HL-60 (cell line): Measurements from ENCODE around the gene BIN2.

Experiments
- GABPA ChIP-seq: IDR thresholded peaks from 2 replicates; pipeline ENCODE4 v1.6.1; 2012; ENCODE audit warnings: low read depth
- POLR2AphosphoS5 ChIP-seq: IDR thresholded peaks from 2 replicates; pipeline ENCODE4 v1.6.1; 2012; ENCODE audit warnings: low read depth
- TF ChIP-seq, protein P1 (sequence below): IDR thresholded peaks from 2 replicates; pipeline ENCODE4 v1.6.1; 2012; ENCODE audit warnings: low read depth; ENCODE audit not compliant: insufficient replicate concordance
- TF ChIP-seq, protein P2 (sequence below): IDR thresholded peaks from one replicate; pipeline ENCODE4 v1.5.1; 2011; ENCODE audit warnings: low read length, control low read depth, inconsistent platforms; ENCODE audit not compliant: insufficient read depth

DNA sequence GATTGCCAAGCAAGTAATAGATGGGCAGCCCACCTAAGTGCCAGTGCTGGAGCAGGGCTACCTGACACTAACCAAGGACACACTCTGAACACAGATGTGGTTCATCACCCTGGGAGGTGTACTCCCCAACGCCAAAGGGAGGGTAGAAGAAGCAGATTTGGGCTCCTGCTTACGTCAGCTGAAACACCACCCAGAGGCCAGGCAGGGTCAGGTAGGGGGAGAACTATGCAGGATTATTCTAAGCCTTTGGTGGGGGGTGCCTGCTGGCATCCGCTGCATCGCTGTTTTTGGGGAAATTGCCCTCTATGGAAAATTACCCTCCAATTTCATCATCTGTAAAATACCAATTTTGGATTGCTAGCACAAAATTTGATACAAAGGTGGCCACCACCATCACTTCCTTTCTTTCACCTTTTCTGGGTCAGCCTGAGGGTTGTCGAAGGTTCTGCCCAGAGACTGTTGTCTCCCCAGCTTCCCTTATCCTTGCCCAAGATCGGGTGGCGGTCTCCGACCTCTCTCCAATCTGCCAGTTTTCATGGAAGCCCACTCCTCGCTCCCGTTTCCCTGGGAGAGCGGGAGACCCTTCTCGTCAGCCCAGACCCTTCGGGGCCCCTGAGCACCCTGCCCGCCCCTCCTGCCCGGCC is 535 bp downstream of the BIN2 start:
- TF ChIP-seq, protein P1, sequence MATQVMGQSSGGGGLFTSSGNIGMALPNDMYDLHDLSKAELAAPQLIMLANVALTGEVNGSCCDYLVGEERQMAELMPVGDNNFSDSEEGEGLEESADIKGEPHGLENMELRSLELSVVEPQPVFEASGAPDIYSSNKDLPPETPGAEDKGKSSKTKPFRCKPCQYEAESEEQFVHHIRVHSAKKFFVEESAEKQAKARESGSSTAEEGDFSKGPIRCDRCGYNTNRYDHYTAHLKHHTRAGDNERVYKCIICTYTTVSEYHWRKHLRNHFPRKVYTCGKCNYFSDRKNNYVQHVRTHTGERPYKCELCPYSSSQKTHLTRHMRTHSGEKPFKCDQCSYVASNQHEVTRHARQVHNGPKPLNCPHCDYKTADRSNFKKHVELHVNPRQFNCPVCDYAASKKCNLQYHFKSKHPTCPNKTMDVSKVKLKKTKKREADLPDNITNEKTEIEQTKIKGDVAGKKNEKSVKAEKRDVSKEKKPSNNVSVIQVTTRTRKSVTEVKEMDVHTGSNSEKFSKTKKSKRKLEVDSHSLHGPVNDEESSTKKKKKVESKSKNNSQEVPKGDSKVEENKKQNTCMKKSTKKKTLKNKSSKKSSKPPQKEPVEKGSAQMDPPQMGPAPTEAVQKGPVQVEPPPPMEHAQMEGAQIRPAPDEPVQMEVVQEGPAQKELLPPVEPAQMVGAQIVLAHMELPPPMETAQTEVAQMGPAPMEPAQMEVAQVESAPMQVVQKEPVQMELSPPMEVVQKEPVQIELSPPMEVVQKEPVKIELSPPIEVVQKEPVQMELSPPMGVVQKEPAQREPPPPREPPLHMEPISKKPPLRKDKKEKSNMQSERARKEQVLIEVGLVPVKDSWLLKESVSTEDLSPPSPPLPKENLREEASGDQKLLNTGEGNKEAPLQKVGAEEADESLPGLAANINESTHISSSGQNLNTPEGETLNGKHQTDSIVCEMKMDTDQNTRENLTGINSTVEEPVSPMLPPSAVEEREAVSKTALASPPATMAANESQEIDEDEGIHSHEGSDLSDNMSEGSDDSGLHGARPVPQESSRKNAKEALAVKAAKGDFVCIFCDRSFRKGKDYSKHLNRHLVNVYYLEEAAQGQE = no peak
- TF ChIP-seq, protein P2, sequence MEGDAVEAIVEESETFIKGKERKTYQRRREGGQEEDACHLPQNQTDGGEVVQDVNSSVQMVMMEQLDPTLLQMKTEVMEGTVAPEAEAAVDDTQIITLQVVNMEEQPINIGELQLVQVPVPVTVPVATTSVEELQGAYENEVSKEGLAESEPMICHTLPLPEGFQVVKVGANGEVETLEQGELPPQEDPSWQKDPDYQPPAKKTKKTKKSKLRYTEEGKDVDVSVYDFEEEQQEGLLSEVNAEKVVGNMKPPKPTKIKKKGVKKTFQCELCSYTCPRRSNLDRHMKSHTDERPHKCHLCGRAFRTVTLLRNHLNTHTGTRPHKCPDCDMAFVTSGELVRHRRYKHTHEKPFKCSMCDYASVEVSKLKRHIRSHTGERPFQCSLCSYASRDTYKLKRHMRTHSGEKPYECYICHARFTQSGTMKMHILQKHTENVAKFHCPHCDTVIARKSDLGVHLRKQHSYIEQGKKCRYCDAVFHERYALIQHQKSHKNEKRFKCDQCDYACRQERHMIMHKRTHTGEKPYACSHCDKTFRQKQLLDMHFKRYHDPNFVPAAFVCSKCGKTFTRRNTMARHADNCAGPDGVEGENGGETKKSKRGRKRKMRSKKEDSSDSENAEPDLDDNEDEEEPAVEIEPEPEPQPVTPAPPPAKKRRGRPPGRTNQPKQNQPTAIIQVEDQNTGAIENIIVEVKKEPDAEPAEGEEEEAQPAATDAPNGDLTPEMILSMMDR = no peak
- TF ChIP-seq POLR2AphosphoS5 (no peak), GABPA (no peak)
